ENCODE results near the gene DCST2. TPM values are rescaled to one million over a fixed set of nuclear protein-coding genes. Genes with fewer than 3 reads are reported as not detected.

DCST2 gene
- total and polyA plus RNA-seq, 11 donors = 0.14 to 0.65 (median 0.35) TPM; not detected in 1

DNA sequence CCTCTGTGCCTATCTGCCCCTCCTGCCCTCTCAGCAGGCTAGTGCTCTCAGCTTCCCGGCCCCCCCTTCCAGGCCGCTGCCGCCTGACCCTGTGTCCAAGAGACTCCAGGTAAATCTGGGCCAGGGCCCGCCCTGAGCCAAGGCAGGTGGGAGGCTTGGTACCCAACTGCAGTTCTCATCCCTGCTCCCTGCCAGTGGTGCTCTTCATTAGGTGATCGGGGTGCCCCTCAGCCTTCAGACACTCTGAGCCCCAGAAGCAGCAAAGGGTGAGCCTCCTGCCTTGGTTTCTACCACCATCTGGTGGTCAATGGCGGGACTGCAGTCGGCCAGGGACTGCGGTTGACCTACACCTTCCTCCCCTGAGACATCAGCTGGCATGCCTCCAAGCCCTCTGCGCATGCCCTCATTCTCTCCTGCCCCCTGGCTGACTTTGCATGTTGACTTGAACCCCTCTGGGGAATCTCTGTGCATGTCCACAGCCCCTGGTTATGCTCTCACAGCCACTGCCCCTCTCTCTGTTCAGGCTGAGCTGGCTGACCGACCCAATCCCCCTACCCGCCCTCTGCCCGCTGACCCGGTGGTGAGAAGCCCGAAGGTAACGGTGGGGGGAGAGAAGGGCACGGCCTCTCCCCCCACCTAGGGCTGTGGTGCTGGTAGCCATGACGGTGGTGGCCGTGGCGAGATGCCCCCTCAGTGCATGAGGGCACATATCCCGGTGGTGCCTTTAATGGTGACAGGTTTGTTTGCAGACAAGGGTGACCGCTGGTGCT is 28.0 kb upstream of the DCST2 start:
- DNase-seq = peak; percentile 84 to 94 (median 87)
- intact Hi-C loops (cut with DNase I) = loop anchor here in 6 of 10 donors (1.0 to 5.0 kb wide), 8 partner anchors 16 to 579 kb away; partner anchors contain the start of genes PYGO2 (in 3 of the 6) and PBXIP1 (in 2 of the 6)
- H3K4me1 ChIP-seq = peaks cover 0 to 42% (median 25%) of the 10 kb centered on the region in 12 donors
- H3K27ac ChIP-seq = no peak overlapping the region
- 17 to 34% (median 32%) methylated on average over 15 to 21 of the region's 21 CpGs for WGBS, 4 donors
- TF ChIP-seq CTCF (IDR thresholded peaks at IDR 0.05) (peak; percentile 95 to 99 (median 99)), POLR2A (IDR thresholded peaks at IDR 0.05) (no peak)
- H3K4me3 ChIP-seq = peak overlapping the region in 1 of 12 donors; percentile 14
- peaks cover 0 to 57% (median 45%) of the 10 kb centered on the region in 9 donors for H3K36me3 ChIP-seq
- no peaks in the 10 kb centered on the region for H3K27me3 ChIP-seq
- ATAC-seq = peak; percentile 44 to 72 (median 57)
- no peaks in the 10 kb centered on the region for H3K9me3 ChIP-seq

DNA sequence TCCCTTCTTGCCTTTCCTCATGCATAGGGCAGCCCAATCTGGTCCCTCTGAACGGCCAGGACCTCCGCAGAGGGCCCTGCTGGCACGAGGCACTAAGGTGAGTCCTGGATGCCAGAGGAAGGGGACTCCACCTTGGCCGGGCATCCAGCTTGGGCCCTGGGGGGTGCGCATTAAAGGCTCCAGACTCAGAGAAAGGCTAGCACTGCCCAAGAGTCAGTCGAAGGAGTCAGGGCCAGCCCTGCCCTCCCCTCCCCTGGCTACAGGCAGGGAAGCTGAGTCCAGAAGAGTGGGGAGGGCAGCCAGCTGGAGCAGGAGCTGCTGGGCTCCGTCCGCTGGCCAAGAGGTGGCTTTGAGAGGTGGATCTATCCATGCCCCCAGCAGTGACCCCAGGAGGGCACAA is 27.2 kb upstream of the DCST2 start:
- no peaks in the 10 kb centered on the region for H3K9me3 ChIP-seq
- H3K36me3 ChIP-seq = peaks cover 0 to 65% (median 54%) of the 10 kb centered on the region in 9 donors
- H3K27ac ChIP-seq = no peak overlapping the region
- no peaks in the 10 kb centered on the region for H3K27me3 ChIP-seq
- H3K4me1 ChIP-seq = peaks cover 0 to 48% (median 25%) of the 10 kb centered on the region in 12 donors
- no peak for ATAC-seq
- intact Hi-C loops (cut with DNase I) = loop anchor here in 6 of 10 donors (1.0 to 5.0 kb wide), 6 partner anchors 15 to 578 kb away; partner anchors contain the start of genes PYGO2 (in 3 of the 6) and PBXIP1 (in 2 of the 6)
- TF ChIP-seq CTCF (IDR thresholded peaks at IDR 0.05) (no peak), POLR2A (IDR thresholded peaks at IDR 0.05) (no peak)
- 63 to 85% (median 78%) methylated on average over 6 to 8 of the region's 8 CpGs for WGBS, 4 donors
- H3K4me3 ChIP-seq = no peak overlapping the region
- no peak for DNase-seq

- intact Hi-C loops (cut with DNase I) = loop anchor here in 2 of 10 donors (5.0 to 10.0 kb wide), 2 partner anchors 90 to 103 kb away; partner anchors contain the start of gene PBXIP1 (in 1 of the 2)
- Histone ChIP-seq H3K9me3 (no peaks in the 10 kb centered on the region), H3K27me3 (no peaks in the 10 kb centered on the region), H3K27ac (no peak overlapping the region), H3K4me3 (no peak overlapping the region), H3K36me3 (peaks cover 0 to 89% (median 76%) of the 10 kb centered on the region in 9 donors), H3K4me1 (peaks cover 0 to 43% (median 27%) of the 10 kb centered on the region in 12 donors)
- 94 to 97% (median 96%) methylated on average over 10 to 13 of the region's 13 CpGs for whole genome bisulfite sequencing, 4 donors
- ATAC-seq = no peak
- TF ChIP-seq CTCF (IDR thresholded peaks at IDR 0.05) (no peak), POLR2A (IDR thresholded peaks at IDR 0.05) (no peak)
- no peak for DNase-seq
These were observed 24.2 kb upstream of the DCST2 start for GRCh38 chr1:155057788-155058211.

DNA sequence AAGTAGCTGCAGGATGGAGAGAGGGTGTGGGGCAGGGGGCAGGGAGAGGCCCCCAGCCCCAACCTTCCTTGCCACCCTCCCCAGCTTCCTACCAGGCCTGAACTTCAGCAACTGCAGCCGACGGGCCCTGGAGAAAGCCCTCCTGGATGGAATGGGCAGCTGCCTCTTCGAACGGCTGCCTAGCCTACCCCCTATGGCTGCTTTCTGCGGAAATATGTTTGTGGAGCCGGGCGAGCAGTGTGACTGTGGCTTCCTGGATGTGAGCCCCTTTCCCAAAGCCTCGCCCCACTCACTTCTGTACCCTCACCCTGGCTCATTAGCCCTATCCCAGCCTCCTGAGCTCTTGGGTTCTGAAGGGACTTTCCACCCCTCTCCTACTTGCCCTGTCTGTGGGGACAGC is 23.5 kb upstream of the DCST2 start:
- no peak for TF ChIP-seq CTCF (IDR thresholded peaks at IDR 0.05)
- no peak for TF ChIP-seq POLR2A (IDR thresholded peaks at IDR 0.05)
- H3K4me3 ChIP-seq = no peak overlapping the region
- H3K27ac ChIP-seq = no peak overlapping the region
- WGBS, 4 donors = 94 to 100% (median 98%) methylated on average over 1 to 8 of the region's 8 CpGs
- intact Hi-C loops (cut with DNase I) = loop anchor here in 2 of 10 donors (5.0 to 10.0 kb wide), 2 partner anchors 90 to 102 kb away; partner anchors contain the start of gene PBXIP1 (in 1 of the 2)
- no peak for DNase-seq
- H3K27me3 ChIP-seq = no peaks in the 10 kb centered on the region
- H3K9me3 ChIP-seq = no peaks in the 10 kb centered on the region
- peaks cover 0 to 42% (median 21%) of the 10 kb centered on the region in 12 donors for H3K4me1 ChIP-seq
- no peak for ATAC-seq
- peaks cover 0 to 87% (median 74%) of the 10 kb centered on the region in 9 donors for H3K36me3 ChIP-seq

Measured in heart left ventricle (tissue), 16 donors.